ENCODE results near the gene CTSE. TPM values are rescaled to one million over a fixed set of nuclear protein-coding genes. Genes with fewer than 3 reads are reported as not detected.

CTSE gene
- total RNA-seq, 2 experiments from 2014 or later, result not detected

DNA sequence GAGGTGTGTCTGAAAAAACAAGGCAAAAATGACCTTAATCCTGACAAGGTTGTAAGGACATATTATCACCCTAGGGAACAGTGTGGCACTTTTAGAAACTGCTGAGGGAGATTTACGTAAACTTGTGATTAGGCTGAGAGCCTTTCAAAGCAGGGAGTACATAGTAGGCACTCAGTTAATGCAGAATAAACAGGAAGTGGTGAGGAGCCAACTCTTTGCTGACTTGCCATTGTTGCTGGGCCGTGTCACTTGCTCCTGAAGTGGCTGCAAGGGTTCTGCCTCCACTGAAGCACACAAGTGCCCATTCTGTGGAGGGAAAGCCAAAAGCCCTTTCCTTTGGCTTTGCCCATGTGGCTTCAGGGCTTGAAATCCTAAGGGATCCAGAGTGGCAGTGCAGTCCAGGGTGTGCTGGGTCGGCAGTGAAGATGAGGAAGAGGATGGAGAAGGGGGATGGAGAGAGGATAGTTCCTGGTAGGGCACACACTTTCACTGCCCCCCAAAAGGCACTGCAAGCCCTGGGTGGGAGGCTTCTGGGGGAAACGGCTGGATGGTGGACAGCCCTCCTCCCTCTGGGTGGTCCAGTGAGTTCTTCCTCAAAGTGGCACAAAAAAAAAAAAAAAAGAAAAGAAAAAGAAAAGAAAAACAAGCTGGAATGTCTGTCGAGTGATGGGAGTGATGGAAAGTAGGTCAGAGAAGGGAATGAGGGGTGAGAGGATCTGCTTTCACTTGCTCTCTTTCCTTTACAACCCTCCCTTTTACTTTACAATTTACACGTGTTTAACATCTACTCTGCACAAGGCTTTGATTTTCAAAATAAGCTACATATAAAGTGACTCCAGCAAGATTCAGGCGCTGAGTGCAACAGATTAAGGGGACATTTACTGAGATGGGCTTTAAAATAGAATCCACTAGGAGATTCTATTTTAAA, 15.6 kb upstream of the CTSE start:
- H3K27ac Mint-ChIP-seq, result peak overlapping the region; percentile 65
- H3K27me3 Mint-ChIP-seq, result peaks cover 27% of the 10 kb centered on the region
- no peaks in the 10 kb centered on the region for H3K9me3 Mint-ChIP-seq
- H3K4me1 Mint-ChIP-seq, result peaks cover 42% of the 10 kb centered on the region
- peak; percentile 22 for DNase-seq
- no peak overlapping the region for H3K4me3 Mint-ChIP-seq
- ChIA-PET POLR2A (no interaction called here), CTCF (interaction anchor here (1.5 kb wide), 1 partner anchor 19 kb away, joined by 5 read pairs; no protein-coding TSS in a partner anchor)
- H3K36me3 Mint-ChIP-seq (ENCODE audit: low read depth), result no peaks in the 10 kb centered on the region

DNA sequence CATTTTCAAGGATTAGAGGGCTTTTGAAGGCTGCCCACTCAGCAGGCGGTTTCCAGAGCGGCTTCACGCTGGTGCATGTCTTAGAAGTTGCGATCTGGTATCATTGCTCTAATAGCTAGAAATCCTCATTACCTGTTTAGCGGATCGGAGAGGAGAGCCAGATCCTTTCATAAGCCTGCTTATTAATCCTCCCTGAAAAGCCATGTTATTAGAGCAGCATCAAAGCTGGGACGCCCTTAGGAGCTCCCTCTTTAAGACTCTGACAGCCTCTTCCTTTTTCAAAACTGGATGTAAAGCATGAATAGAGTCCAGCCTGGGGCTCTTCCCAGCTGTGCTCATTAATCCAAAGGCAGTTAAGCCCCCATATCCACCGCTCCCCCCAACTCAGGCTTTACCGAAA, 13.9 kb upstream of the CTSE start:
- Mint-ChIP-seq H3K36me3 (ENCODE audit: low read depth) (no peaks in the 10 kb centered on the region), H3K27me3 (peaks cover 31% of the 10 kb centered on the region), H3K27ac (no peak overlapping the region), H3K4me3 (no peak overlapping the region), H3K4me1 (peaks cover 44% of the 10 kb centered on the region), H3K9me3 (no peaks in the 10 kb centered on the region)
- ChIA-PET POLR2A (no interaction called here), CTCF (interaction anchor here (0.8 to 1.5 kb wide), 6 partner anchors 8 to 69 kb away, joined by 3 to 7 read pairs (median 3); no protein-coding TSS in a partner anchor)
- DNase-seq, result no peak

DNA sequence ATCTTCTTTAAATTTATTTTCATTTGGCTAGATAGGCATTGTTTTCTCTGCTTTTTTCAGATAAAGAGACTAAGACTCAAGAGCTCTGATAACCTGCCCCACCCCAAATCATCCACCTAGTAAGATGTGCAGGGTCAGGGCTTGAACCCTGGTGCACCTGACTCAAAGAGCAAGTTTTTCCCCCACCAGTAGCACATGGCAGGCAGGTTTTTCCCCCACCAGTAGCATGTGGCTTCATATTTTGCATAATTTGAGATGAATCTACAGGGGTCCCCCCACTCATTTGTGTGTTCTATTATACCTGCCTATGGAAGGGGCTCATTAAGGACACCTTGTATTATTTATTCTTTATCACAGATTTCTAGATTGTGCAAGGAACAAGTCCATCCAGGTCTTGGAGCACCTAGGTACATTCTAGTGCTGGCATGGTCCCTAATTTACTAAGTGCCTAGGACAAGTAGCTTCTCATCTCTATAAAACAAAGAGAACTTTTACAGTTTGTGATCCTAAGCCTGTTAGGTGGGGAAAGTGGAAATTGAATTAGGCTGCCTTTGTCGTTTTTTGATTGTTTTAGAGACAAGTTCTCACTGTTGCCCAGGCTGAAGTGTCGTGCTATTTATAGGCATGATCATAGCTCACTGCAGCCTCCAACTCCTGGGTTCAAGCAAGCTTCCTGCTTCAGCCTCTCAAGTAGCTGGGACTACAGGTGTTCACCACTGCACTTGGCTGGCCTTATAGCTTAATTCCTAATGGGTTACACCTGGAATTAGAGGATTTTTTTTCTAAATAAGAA, 13.2 kb upstream of the CTSE start:
- no peaks in the 10 kb centered on the region for H3K36me3 Mint-ChIP-seq (ENCODE audit: low read depth)
- CTCF ChIA-PET, result interaction anchor here (0.8 to 1.5 kb wide), 6 partner anchors 9 to 69 kb away, joined by 3 to 7 read pairs (median 3); no protein-coding TSS in a partner anchor
- POLR2A ChIA-PET, result no interaction called here
- DNase-seq, result no peak
- no peak overlapping the region for H3K27ac Mint-ChIP-seq
- no peaks in the 10 kb centered on the region for H3K9me3 Mint-ChIP-seq
- H3K4me3 Mint-ChIP-seq, result no peak overlapping the region
- peaks cover 46% of the 10 kb centered on the region for H3K4me1 Mint-ChIP-seq
- H3K27me3 Mint-ChIP-seq, result peaks cover 30% of the 10 kb centered on the region

DNA sequence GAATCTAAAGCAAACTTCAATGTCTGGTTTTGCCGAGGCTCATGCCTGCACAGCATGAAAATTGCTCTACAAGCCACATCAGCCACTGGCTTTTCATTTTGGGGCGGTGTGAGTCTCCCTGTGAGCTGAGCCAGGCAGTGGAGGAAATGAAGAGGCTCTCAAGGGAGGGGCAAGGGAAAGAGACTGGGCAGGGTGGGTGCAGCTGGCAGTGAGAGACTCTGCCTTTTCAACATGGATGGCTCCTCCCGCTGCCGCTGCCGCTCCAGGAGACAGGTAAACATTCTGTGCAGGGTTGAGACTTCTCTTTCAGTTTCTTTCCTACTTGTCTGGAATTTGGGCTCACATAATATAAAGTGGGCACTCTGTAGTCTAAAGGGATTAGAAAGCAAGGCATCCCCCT, 11.3 kb upstream of the CTSE start:
- CTCF ChIA-PET, result interaction anchor here (1.2 kb wide), 1 partner anchor 24 kb away, joined by 3 read pairs; no protein-coding TSS in a partner anchor
- Mint-ChIP-seq H3K27me3 (peaks cover 21% of the 10 kb centered on the region), H3K4me1 (peaks cover 43% of the 10 kb centered on the region), H3K36me3 (ENCODE audit: low read depth) (no peaks in the 10 kb centered on the region), H3K4me3 (peak overlapping the region; percentile 44), H3K27ac (no peak overlapping the region), H3K9me3 (no peaks in the 10 kb centered on the region)
- POLR2A ChIA-PET, result no interaction called here
- DNase-seq, result peak; percentile 25

DNA sequence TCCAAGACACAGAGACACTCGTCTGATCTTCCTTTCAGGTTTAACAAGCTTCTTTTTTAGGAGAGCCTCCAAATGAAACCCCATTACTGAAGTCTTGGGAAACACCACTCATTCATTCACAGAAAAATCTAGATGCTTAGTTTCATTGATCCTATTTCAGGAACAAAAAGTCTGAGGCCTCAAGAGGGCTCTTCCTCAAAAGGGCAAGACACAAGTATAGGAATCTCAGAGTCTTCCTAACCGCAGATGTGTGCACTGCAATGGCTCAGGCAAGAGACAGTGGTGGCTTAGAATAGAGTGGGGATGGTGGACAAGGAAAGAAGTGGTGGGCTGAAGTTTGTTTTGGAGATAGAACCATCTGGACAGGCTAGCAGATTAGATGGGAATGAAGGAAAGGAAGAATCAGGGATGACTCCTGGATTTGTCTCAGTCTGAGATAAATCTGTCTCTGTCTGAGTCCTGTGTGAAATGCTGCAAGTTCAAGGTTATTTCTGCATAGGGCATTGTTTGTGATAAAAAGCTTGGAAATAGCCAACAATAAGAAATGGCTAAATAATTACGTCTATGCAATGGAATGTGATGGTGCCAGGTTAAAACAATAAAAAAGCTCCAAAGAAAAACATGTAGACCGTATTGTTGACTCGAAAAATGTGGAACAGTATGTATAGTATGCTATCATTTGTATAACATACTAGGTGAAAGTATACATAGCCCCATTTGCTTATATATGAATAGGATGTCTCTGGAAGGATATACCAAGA, 8.9 kb upstream of the CTSE start:
- Mint-ChIP-seq H3K4me3 (no peak overlapping the region), H3K4me1 (peaks cover 28% of the 10 kb centered on the region), H3K27ac (no peak overlapping the region), H3K9me3 (no peaks in the 10 kb centered on the region), H3K36me3 (ENCODE audit: low read depth) (no peaks in the 10 kb centered on the region), H3K27me3 (peaks cover 31% of the 10 kb centered on the region)
- POLR2A ChIA-PET, result no interaction called here
- no peak for DNase-seq
- CTCF ChIA-PET, result interaction anchor here (0.6 to 3.5 kb wide), 2 partner anchors 73 to 137 kb away, joined by 3 to 11 read pairs; no protein-coding TSS in a partner anchor

DNA sequence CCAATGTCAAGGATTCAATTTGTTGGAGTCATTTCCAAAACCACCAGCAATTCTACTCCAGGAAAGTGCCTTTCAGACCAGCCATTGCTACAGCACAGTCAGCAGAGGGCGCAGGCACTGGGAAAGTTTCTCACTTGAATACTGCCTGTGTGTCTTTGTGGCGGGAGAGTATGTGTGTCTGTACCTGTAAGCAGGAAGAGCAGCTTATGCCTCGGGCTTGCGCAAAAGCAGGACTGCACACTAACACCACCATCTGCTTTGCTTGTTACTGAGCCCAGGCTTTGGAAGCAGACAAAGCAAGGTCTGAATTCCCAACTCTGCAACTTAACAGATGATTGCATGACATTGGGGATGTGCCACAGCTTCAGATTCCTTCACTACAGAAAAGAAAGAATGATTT, 7.0 kb upstream of the CTSE start:
- DNase-seq, result peak; percentile 84
- ChIA-PET CTCF (interaction anchor here (0.8 to 3.5 kb wide), 5 partner anchors 33 to 79 kb away, joined by 3 to 11 read pairs (median 4); no protein-coding TSS in a partner anchor), POLR2A (interaction anchor here (0.6 kb wide), 1 partner anchor 309 kb away, joined by 4 read pairs; no protein-coding TSS in a partner anchor)
- Mint-ChIP-seq H3K36me3 (ENCODE audit: low read depth) (no peaks in the 10 kb centered on the region), H3K4me3 (no peak overlapping the region), H3K4me1 (peaks cover 22% of the 10 kb centered on the region), H3K27me3 (peaks cover 39% of the 10 kb centered on the region), H3K9me3 (no peaks in the 10 kb centered on the region), H3K27ac (no peak overlapping the region)

DNA sequence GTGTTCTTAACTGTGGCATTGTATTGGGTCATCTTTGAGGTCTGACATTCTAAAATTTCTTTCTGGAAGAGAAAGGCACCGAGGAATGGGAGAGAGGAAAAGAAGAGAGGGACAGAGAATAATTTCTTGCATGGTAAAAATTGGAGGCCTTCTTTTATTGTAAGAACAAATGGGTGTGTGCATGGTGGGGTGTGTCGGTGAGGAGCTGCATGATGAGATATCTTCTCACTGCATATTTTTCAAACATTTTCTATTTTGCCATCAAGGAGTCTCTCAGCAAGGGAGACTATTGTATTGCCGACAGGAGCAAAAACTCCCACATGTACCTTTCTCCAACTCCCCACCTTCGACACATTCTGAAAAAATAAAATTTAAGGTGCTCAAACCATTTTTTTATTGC, 6.5 kb upstream of the CTSE start:
- DNase-seq, result no peak
- Mint-ChIP-seq H3K4me1 (peaks cover 20% of the 10 kb centered on the region), H3K4me3 (no peak overlapping the region), H3K27ac (no peak overlapping the region), H3K9me3 (no peaks in the 10 kb centered on the region), H3K27me3 (peaks cover 39% of the 10 kb centered on the region), H3K36me3 (ENCODE audit: low read depth) (no peaks in the 10 kb centered on the region)
- ChIA-PET CTCF (interaction anchor here (0.8 to 3.5 kb wide), 5 partner anchors 32 to 78 kb away, joined by 3 to 11 read pairs (median 4); no protein-coding TSS in a partner anchor), POLR2A (interaction anchor here (0.6 kb wide), 2 partner anchors 308 to 631 kb away, joined by 3 to 4 read pairs; no protein-coding TSS in a partner anchor)

DNA sequence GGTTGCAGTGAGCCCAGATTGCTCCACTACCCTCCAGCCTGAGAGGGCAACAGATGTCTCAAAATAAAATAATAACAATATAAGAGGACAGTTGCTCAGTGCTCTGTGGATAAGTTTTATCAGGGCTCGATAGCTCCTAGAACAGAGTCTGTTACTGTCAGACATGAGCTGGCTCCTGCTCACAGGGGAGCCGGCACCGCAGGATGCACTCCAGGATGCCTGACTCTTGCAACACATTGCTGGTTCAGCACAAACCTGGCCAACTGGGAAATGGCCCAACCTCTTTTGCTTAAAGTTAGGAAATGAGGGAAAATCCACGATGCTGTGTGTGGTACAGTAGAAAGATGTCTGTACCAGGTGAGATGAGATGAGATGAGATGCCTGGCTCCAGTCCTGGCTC, 5.8 kb upstream of the CTSE start:
- H3K9me3 Mint-ChIP-seq, result no peaks in the 10 kb centered on the region
- H3K4me1 Mint-ChIP-seq, result peaks cover 13% of the 10 kb centered on the region
- H3K4me3 Mint-ChIP-seq, result no peak overlapping the region
- no peak for DNase-seq
- ChIA-PET CTCF (interaction anchor here (0.8 to 1.1 kb wide), 3 partner anchors 43 to 76 kb away, joined by 3 to 6 read pairs (median 4); no protein-coding TSS in a partner anchor), POLR2A (interaction anchor here (0.5 kb wide), 1 partner anchor 609 kb away, joined by 10 read pairs; no protein-coding TSS in a partner anchor)
- no peak overlapping the region for H3K27ac Mint-ChIP-seq
- peaks cover 34% of the 10 kb centered on the region for H3K27me3 Mint-ChIP-seq
- no peaks in the 10 kb centered on the region for H3K36me3 Mint-ChIP-seq (ENCODE audit: low read depth)

DNA sequence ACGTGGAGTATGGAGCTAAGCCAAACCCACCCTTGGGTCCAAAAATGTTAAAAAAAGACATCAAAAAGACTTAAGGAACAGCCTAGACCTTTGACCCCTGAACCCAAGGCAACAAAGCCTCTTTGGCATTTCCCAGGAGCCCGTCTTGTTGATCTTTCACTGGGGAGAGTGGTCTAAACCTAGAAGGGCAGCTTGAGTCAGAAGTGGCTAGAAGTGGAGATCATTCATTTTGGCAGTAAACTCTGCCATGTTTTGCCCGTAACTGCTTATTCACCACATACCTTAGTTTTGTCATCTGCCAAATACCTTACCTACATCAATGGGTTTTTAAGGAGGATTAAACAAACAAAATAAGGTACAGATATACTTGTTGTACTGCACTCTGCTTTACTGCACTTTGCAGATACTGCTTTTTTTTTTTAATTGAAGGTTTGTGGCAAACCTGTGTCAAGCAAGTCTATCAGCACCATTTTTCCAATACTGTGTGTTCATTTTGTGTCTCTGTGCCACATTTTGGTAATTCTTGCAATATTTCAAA, 1.7 kb upstream of the CTSE start:
- H3K27ac Mint-ChIP-seq, result no peak overlapping the region
- no peaks in the 10 kb centered on the region for H3K9me3 Mint-ChIP-seq
- no peaks in the 10 kb centered on the region for H3K36me3 Mint-ChIP-seq (ENCODE audit: low read depth)
- DNase-seq, result no peak
- H3K27me3 Mint-ChIP-seq, result peaks cover 32% of the 10 kb centered on the region
- no peaks in the 10 kb centered on the region for H3K4me1 Mint-ChIP-seq
- CTCF ChIA-PET, result interaction anchor here (1.2 kb wide), 1 partner anchor 12 kb away, joined by 3 read pairs; no protein-coding TSS in a partner anchor
- H3K4me3 Mint-ChIP-seq, result no peak overlapping the region
- POLR2A ChIA-PET, result no interaction called here

DNA sequence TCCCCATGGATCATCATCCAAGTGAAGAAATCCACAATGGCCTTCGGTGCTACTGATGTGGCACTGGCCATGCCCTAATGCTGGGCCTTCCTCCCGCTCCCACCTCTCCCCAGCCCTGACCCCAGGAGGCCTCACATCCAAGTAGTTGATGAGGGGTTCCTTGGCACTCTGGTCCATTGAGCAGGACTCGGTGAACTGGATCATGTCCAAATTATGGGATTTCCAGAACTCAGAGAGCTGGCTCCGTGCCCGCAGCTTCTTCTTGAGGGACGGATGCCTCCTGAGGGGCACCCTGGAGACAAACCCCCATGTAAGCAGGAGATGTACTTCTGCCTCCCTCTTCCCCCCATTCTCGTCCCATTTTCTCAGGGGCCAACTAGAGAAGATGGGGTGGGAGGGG, 929 bp downstream of the CTSE start:
- H3K27me3 Mint-ChIP-seq, result peaks cover 30% of the 10 kb centered on the region
- no peaks in the 10 kb centered on the region for H3K9me3 Mint-ChIP-seq
- ChIA-PET POLR2A (no interaction called here), CTCF (interaction anchor here (0.6 kb wide), 1 partner anchor 107 kb away, joined by 3 read pairs; no protein-coding TSS in a partner anchor)
- H3K27ac Mint-ChIP-seq, result no peak overlapping the region
- H3K4me1 Mint-ChIP-seq, result no peaks in the 10 kb centered on the region
- no peak overlapping the region for H3K4me3 Mint-ChIP-seq
- H3K36me3 Mint-ChIP-seq (ENCODE audit: low read depth), result no peaks in the 10 kb centered on the region
- DNase-seq, result no peak

DNA sequence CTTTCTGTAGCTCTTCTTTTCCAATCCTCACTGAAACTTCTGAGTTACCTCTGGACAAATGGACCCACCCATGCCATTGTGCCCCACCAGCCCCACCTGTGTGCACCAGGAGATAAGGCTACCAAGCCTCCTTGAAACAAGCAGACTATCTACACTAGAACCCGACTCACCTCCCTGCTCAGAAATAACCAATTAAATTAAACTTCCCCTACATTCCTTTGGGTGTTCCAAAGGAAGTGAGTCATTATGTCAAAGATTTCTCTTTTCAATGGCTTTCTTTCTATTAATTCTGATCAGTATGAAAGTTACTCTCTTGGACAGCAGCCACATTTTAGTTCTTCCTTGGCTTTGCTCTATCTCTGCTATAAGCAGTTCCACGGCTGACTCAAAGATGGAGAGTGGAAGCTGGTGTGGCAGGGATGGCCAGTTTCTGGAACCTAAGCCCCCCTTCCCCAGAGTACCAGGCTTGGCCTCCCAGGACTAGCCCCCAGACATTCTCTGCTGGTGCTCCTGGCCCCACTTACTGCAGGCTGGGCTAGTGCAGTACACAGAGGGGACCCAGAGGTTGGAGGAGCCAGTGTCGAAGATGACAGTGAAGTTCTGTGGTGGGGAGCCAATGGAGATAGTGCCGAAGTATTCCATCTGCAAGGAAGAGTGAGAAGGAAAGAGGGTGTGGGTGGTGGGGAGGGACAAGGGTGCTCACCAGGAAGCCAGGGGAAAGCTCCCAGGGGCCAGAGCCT, 1.9 kb downstream of the CTSE start:
- no peaks in the 10 kb centered on the region for H3K4me1 Mint-ChIP-seq
- no peak overlapping the region for H3K27ac Mint-ChIP-seq
- H3K4me3 Mint-ChIP-seq, result no peak overlapping the region
- H3K9me3 Mint-ChIP-seq, result no peaks in the 10 kb centered on the region
- ChIA-PET CTCF (interaction anchor here (0.6 to 1.5 kb wide), 2 partner anchors 18 to 106 kb away, joined by 3 to 5 read pairs; no protein-coding TSS in a partner anchor), POLR2A (no interaction called here)
- H3K27me3 Mint-ChIP-seq, result peaks cover 24% of the 10 kb centered on the region
- DNase-seq, result no peak
- no peaks in the 10 kb centered on the region for H3K36me3 Mint-ChIP-seq (ENCODE audit: low read depth)

Measured in activated CD4-positive, alpha-beta T cell treated with anti-CD3 and anti-CD28 coated beads, Interleukin-2, amount 10 ng/mL, durations not matched to agents 7 days and 5 days (primary cell).